ENCODE measurements around the gene SHANK1.

SHANK1 gene

GRCh38 chr19:50728084-50728737 is 8.6 kb upstream of the SHANK1 start:
- DNase-seq (ENCODE audit: low read depth) = peak; percentile 74

GRCh38 chr19:50725911-50726230 is 6.3 kb upstream of the SHANK1 start:
- no peak for DNase-seq (ENCODE audit: low read depth)

GRCh38 chr19:50725218-50725910 is 5.8 kb upstream of the SHANK1 start:
- DNase-seq (ENCODE audit: low read depth) = no peak

GRCh38 chr19:50724522-50725217 is 5.1 kb upstream of the SHANK1 start:
- peak; percentile 92 for DNase-seq (ENCODE audit: low read depth)

GRCh38 chr19:50723735-50724521 is 4.3 kb upstream of the SHANK1 start:
- DNase-seq (ENCODE audit: low read depth) = no peak

GRCh38 chr19:50723069-50723468 is 3.5 kb upstream of the SHANK1 start, which contains the start of gene CLEC11A:
Gene CLEC11A, plus strand, starts transcription at chr19:50723364. Its CDS starts 162 bp downstream, at chr19:50723526.
- no peak for DNase-seq (ENCODE audit: low read depth)

- DNase-seq (ENCODE audit: low read depth) = no peak
These were observed 2.8 kb upstream of the SHANK1 start for GRCh38 chr19:50722201-50723013.

- no peak for DNase-seq (ENCODE audit: low read depth)
These were observed 2.0 kb upstream of the SHANK1 start for GRCh38 chr19:50721441-50722137.

GRCh38 chr19:50720921-50721381 is 1.3 kb upstream of the SHANK1 start:
- no peak for DNase-seq (ENCODE audit: low read depth)

- DNase-seq (ENCODE audit: low read depth) = no peak
These were observed 749 bp upstream of the SHANK1 start for GRCh38 chr19:50720181-50720920.

- DNase-seq (ENCODE audit: low read depth) = no peak
These were observed 525 bp downstream of the SHANK1 start for GRCh38 chr19:50719119-50719435.

GRCh38 chr19:50718255-50719118 is 1.1 kb downstream of the SHANK1 start:
- no peak for DNase-seq (ENCODE audit: low read depth)

- no peak for DNase-seq (ENCODE audit: low read depth)
These were observed 1.7 kb downstream of the SHANK1 start for GRCh38 chr19:50717891-50718254.

GRCh38 chr19:50717026-50717723 is 2.4 kb downstream of the SHANK1 start:
- DNase-seq (ENCODE audit: low read depth) = no peak

- DNase-seq (ENCODE audit: low read depth) = no peak
These were observed 3.2 kb downstream of the SHANK1 start for GRCh38 chr19:50716178-50717025.

- DNase-seq (ENCODE audit: low read depth) = no peak
These were observed 5.9 kb downstream of the SHANK1 start for GRCh38 chr19:50713556-50714236.

GRCh38 chr19:50712833-50713232 is 6.8 kb downstream of the SHANK1 start:
- no peak for DNase-seq (ENCODE audit: low read depth)

Data from activated T-cell treated with anti-CD3 and anti-CD28 coated beads for 24 hours (primary cell).